ENCODE measurements around the gene ZGRF1.
"Not testable (repeated sequence)": the region's sequence is repeated elsewhere in the genome, so short reads cannot be mapped to it uniquely, and the experiment has no call there.

The ZGRF1 gene

DNA sequence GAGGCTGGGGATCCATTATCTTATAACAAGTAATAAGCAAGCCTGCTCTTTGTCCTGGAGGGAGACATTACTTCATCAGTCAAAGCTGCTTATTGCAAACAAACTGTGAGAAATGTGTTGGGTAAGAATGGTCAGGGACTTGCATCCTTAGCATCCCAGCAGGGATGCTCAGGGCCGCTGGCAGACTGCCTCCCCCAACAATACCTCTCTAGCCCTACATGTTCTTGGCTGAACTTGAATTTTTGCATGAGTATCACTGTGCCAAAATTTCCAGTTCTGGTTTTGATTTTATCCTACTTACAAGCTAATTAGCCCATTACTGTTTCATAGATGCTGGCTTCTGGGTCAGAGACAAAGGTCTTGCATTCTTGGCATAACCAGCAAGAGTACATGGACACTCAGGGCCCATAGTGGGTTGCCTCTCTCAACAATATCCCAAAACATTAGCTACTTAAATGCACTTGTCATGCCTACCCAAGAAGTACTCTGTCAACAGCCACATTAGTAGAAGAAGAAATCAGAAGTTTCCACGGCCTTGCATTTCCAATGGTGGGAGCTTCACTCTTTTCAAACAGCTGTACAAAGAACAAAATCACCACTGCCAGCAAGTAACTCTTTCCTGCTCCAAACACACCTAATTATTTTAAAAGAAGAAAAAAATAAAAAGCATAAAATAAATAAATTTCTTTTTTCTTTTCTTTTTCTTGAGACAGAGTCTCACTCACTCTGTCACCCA, 78.9 kb downstream of the ZGRF1 start:
- no peak for DNase-seq (ENCODE audit: low read depth in 2 of 2)

GRCh38 chr4:112554271-112554670, 82.4 kb downstream of the ZGRF1 start:
- not testable (repeated sequence) for DNase-seq (ENCODE audit: low read depth in 2 of 2)

GRCh38 chr4:112552668-112553067, 84.0 kb downstream of the ZGRF1 start:
- DNase-seq (ENCODE audit: low read depth in 2 of 2): no peak

GRCh38 chr4:112550728-112551127, 86.0 kb downstream of the ZGRF1 start:
- no peak for DNase-seq (ENCODE audit: low read depth in 2 of 2)

- DNase-seq (ENCODE audit: low read depth in 2 of 2): no peak
These were observed 90.2 kb downstream of the ZGRF1 start for GRCh38 chr4:112546476-112546875.

DNA sequence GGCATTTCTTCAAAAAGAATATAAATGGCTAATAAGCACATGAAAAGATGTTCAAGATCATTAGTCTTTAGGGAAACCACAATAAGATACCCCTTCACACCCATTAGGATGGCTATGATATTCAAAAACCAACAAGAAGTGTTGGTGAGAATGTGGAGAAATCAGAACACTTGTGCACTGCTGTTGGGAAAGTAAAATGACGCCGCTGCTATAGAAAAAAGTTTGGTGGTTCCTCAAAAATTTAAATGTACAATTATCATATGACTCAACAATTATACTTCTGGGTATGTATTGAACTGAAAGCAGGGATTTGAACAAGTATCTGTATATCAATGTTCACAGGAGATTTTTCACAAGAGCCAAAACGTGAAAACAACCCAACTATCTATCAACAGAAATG, 91.4 kb downstream of the ZGRF1 start:
- DNase-seq (ENCODE audit: low read depth in 2 of 2): no peak

- no peak for DNase-seq (ENCODE audit: low read depth in 2 of 2)
These were observed 96.0 kb downstream of the ZGRF1 start for GRCh38 chr4:112540695-112541094.

GRCh38 chr4:112536123-112536522, 100.6 kb downstream of the ZGRF1 start:
- no peak for DNase-seq (ENCODE audit: low read depth in 2 of 2)

GRCh38 chr4:112532267-112532666, 104.4 kb downstream of the ZGRF1 start:
- no peak for DNase-seq (ENCODE audit: low read depth in 2 of 2)

DNA sequence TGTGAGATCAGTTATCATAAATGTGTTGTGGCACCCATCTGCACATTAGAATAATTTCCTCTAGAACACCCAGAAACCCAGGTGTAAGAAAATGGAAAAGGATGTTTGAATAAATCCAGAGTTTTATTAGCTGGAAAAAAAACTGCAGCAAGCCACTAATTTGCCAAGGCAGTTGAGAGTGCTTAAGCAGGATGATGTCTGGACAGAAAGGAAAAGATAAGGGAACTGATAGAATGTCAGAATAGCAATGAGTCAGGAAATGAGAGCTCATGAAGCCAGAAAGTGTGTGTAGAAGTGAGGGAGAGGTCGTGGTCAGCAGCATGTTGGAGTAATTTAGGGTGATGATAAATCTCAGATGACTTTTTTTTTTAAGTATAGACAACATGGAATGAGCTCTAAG, 105.6 kb downstream of the ZGRF1 start:
- DNase-seq (ENCODE audit: low read depth in 2 of 2): no peak

GRCh38 chr4:112526061-112526460, 110.6 kb downstream of the ZGRF1 start:
- no peak for DNase-seq (ENCODE audit: low read depth in 2 of 2)

- DNase-seq (ENCODE audit: low read depth in 2 of 2): peak; percentile 62 to 70
These were observed 112.8 kb downstream of the ZGRF1 start for GRCh38 chr4:112523764-112524505.

DNA sequence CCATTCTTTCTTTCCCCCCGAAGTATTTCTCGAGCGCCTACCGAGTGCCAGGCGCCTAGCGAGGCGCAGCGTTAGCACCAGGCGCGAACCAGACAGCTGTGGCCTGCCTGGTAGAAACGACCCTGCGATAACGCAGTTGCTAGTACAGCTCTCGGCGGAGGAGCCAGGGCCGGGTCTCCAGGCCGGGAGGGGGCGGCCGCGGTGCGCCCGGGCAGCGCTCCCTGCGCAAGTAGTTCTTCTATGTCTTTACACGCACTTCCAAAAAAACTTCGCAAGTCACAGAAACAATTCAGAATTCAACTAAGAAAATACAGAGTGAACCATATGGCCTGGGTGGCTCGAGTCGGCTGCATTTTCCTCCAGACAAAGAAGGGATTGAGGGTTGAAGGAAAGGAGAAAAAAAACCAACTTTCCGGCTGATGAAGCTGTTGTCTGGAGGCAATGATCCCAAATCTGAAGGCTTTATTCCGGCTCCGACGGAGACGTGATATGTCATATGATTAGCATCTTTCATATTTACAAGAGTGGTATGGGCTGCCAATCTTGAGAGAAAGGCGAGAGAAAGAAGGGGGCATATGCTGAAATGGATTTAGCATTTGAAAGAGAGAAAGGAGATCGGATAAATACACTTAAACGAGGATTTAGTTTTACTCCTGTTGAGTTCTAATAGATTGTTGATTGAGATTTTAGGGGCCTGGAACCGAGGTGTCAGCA, 113.5 kb downstream of the ZGRF1 start:
- DNase-seq (ENCODE audit: low read depth in 2 of 2): no peak

GRCh38 chr4:112522431-112522830, 114.3 kb downstream of the ZGRF1 start:
- DNase-seq (ENCODE audit: low read depth in 2 of 2): not testable (repeated sequence)

GRCh38 chr4:112521123-112522023, 115.3 kb downstream of the ZGRF1 start:
- DNase-seq (ENCODE audit: low read depth in 2 of 2): no peak

DNA sequence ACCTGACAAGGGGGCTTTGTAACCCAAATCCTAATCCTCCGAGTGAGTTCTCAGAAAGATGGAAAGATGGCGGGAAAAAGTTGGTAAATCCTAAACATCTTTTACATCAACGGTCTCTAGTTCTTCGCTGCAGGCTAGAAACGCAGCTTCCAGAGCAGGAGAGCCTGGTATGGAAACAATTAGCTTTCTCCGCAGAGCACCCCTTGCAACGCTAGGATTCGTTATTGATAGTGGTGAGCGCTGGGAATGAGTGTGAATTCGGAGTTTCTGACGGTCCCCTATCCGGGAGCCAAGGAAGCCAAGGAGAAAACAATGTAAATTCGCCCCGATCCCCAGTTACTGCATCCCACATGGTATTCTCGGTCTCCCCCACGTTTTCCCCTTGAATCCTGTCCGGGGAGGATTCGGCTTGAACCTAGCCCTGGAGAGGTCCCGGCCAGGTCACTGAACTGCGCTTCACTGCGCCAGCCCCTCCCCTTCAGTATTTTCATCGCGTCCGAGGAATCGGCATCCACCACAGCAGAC, 116.0 kb downstream of the ZGRF1 start:
- no peak for DNase-seq (ENCODE audit: low read depth in 2 of 2)

- no peak for DNase-seq (ENCODE audit: low read depth in 2 of 2)
These were observed 116.8 kb downstream of the ZGRF1 start for GRCh38 chr4:112519689-112520597.

GRCh38 chr4:112518675-112519074, 118.0 kb downstream of the ZGRF1 start:
- DNase-seq (ENCODE audit: low read depth in 2 of 2): no peak

- no peak for DNase-seq (ENCODE audit: low read depth in 2 of 2)
These were observed 118.8 kb downstream of the ZGRF1 start for GRCh38 chr4:112517911-112518310.

GRCh38 chr4:112517067-112517634, 119.6 kb downstream of the ZGRF1 start:
- DNase-seq (ENCODE audit: low read depth in 2 of 2): no peak

Measured in activated CD4-positive, alpha-beta T cell treated with anti-CD3 and anti-CD28 coated beads for 24 hours (primary cell).